HepG2 (cell line): ENCODE measurements around the gene ME3. TPM values are rescaled to one million over a fixed set of nuclear protein-coding genes. Genes with fewer than 3 reads are reported as not detected.

ENCODE experiments used
- CBFB ChIP-seq: sonication (generic); formaldehyde crosslinking; IDR thresholded peaks from 2 replicates; pipeline ENCODE4 v1.4.0; 2020; ENCODE audit warnings: missing genetic modification reagents
- GATAD1 ChIP-seq: IDR thresholded peaks from 2 replicates; pipeline ENCODE4 v1.6.1; 2016; ENCODE audit warnings: missing genetic modification reagents, missing compliant biosample characterization
- TAF1 ChIP-seq: sonication (generic); formaldehyde crosslinking; IDR thresholded peaks from 2 replicates; pipeline ENCODE4 v1.4.0; 2020; ENCODE audit warnings: missing genetic modification reagents
- ZNF607 ChIP-seq: sonication (generic); formaldehyde crosslinking; IDR thresholded peaks from 2 replicates; pipeline ENCODE4 v1.5.1; 2020; ENCODE audit warnings: missing genetic modification reagents, mild to moderate bottlenecking, borderline replicate concordance
- ZNF644 ChIP-seq: IDR thresholded peaks from 2 replicates; pipeline ENCODE4 v1.6.1; 2016; ENCODE audit warnings: low read depth
- ZNF766 ChIP-seq: sonication (generic); formaldehyde crosslinking; IDR thresholded peaks from 2 replicates; pipeline ENCODE4 v1.5.0; 2020; ENCODE audit warnings: missing genetic modification reagents, borderline replicate concordance
- polyA plus RNA-seq, 8 experiments: library from polyadenylated mRNA; depleted of rRNA in 3 of 8; stranded (reverse) in 7 of 8; unstranded in 1 of 8; fragments of >200 nt; fragmentation: Illumina TruSeq in 4 of 8; extraction: Trizol in 4 of 8; gene quantifications; 2 replicates each; pipeline versions ENCODE4 v1.2.1 to v1.2.3, GENCODE V29; 2011 to 2016; ENCODE audit warnings: low read depth in 4 of 8, missing spikeins in 1 of 8, mixed read lengths in 1 of 8; ENCODE audit not compliant: insufficient read depth in 1 of 8
- total RNA-seq, 5 experiments: library from RNA; depleted of rRNA; stranded (reverse); fragments of >200 nt; fragmentation: Illumina TruSeq; extraction: Trizol; gene quantifications; 2 replicates each; pipeline ENCODE4 v1.2.3, GENCODE V29; 2016; ENCODE audit warnings: low read depth in 1 of 5
- TF ChIP-seq, protein P1 (sequence below), 2 experiments: sonication (generic) in 1 of 2; formaldehyde crosslinking in 1 of 2; IDR thresholded peaks; 2 replicates each; pipeline versions ENCODE4 v1.6.1 to v1.9.0; 2014 to 2022; ENCODE audit warnings: antibody characterized with exemption in 1 of 2, borderline replicate concordance in 1 of 2, inconsistent platforms in 1 of 2, low read depth in 1 of 2, missing genetic modification reagents in 1 of 2

Gene ME3
- total and polyA plus RNA-seq, 2 of the 13 experiments (the other 11 are each of a cell fraction or from before 2014, with no cell fraction given): not detected

DNA sequence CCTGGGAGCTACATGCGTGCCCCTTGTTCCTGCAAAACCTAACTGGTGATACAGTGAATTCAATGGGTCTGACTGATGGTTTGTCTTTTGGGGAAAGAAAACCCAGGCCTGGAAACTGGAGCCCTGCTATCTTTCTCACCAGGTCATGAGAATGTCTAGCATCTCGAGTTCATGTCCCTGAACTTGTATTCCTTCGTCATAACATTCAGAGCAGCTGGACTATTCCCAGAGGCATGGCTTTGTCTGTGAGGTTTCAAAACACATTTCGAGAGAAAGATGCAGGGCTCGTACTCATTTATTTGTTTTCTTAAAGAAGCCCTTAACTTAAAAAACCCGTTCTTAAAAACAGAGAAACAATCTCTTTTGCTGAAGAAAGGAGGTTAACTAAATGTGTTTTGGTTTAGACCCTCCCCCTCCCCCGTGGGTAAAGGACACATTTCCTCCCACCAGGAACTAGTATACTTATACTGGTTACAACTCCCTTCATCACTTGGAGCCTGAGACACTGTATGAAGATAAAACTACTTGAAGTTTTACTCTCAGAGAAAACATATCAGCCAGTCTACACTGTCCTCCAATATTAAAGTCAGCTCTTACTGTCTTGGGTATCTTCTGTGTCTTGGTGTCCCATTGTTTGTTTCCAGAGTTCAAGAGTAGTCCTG is 43.2 kb downstream of the ME3 start (continued):
- TF ChIP-seq ZNF607 (CRISPR knock-in tag) (no peak), CBFB (CRISPR knock-in tag) (no peak), TAF1 (CRISPR knock-in tag) (no peak), ZNF644 (CRISPR knock-in tag) (no peak), ZNF766 (CRISPR knock-in tag) (no peak), GATAD1 (CRISPR knock-in tag) (no peak)
- TF ChIP-seq, protein P1, sequence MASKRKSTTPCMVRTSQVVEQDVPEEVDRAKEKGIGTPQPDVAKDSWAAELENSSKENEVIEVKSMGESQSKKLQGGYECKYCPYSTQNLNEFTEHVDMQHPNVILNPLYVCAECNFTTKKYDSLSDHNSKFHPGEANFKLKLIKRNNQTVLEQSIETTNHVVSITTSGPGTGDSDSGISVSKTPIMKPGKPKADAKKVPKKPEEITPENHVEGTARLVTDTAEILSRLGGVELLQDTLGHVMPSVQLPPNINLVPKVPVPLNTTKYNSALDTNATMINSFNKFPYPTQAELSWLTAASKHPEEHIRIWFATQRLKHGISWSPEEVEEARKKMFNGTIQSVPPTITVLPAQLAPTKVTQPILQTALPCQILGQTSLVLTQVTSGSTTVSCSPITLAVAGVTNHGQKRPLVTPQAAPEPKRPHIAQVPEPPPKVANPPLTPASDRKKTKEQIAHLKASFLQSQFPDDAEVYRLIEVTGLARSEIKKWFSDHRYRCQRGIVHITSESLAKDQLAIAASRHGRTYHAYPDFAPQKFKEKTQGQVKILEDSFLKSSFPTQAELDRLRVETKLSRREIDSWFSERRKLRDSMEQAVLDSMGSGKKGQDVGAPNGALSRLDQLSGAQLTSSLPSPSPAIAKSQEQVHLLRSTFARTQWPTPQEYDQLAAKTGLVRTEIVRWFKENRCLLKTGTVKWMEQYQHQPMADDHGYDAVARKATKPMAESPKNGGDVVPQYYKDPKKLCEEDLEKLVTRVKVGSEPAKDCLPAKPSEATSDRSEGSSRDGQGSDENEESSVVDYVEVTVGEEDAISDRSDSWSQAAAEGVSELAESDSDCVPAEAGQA (IDR thresholded peaks at IDR 0.05; ENCODE audit: low read depth): no peak
- TF ChIP-seq, protein P1 (CRISPR knock-in tag; IDR thresholded peaks at IDR 0.05; ENCODE audit: borderline replicate concordance): no peak
